Fibroblast of lung (primary cell): Measurements from ENCODE around the gene SHC4.

Experiments used
- CTCF ChIP-seq, 2 donors: IDR thresholded peaks in 1 of 2; conservative IDR thresholded peaks in 1 of 2; 1 replicate in 1 of 2; 2 replicates in 1 of 2; pipeline ENCODE4 v1.5.1; 2011 to 2012; ENCODE audit warnings: low read length in 2 of 2, control low read depth in 1 of 2, inconsistent platforms in 1 of 2, low read depth in 1 of 2, mild to moderate bottlenecking in 1 of 2
- EZH2 ChIP-seq: IDR thresholded peaks from 2 replicates; pipeline ENCODE4 v1.5.1; 2012; ENCODE audit warnings: low read length, control low read depth, mild to moderate bottlenecking; ENCODE audit errors: missing control alignments

GRCh38 chr15:48785712-48786111 lies 178.0 kb downstream of the SHC4 start:
- no peak for TF ChIP-seq CTCF (conservative IDR thresholded peaks at IDR 0.05 in 1 of 2, IDR thresholded peaks at IDR 0.05 in 1 of 2; ENCODE audit: low read depth in 1 of 2, low read length in 2 of 2)
- TF ChIP-seq EZH2, result no peak
